ENCODE results near the gene NDUFAF7.
"Not testable (repeated sequence)": the region's sequence is repeated elsewhere in the genome, so short reads cannot be mapped to it uniquely, and the experiment has no call there.

Gene NDUFAF7

GRCh38 chr2:37283207-37283606, 51.7 kb downstream of the NDUFAF7 start:
- H3K27ac Mint-ChIP-seq = no peak overlapping the region
- no peaks in the 10 kb centered on the region for H3K4me1 Mint-ChIP-seq
- peaks cover 68% of the 10 kb centered on the region for H3K36me3 Mint-ChIP-seq (ENCODE audit: low read depth)
- no peak for TF ChIP-seq CTCF (IDR thresholded peaks at IDR 0.05)
- no peak for DNase-seq
- no peak overlapping the region for H3K4me3 Mint-ChIP-seq
- no peaks in the 10 kb centered on the region for H3K9me3 Mint-ChIP-seq
- no peaks in the 10 kb centered on the region for H3K27me3 Mint-ChIP-seq (ENCODE audit: low read depth, poor library complexity)

- Mint-ChIP-seq H3K36me3 (ENCODE audit: low read depth) (peaks cover 74% of the 10 kb centered on the region), H3K27me3 (ENCODE audit: low read depth, poor library complexity) (no peaks in the 10 kb centered on the region), H3K9me3 (no peaks in the 10 kb centered on the region), H3K4me3 (no peak overlapping the region), H3K4me1 (no peaks in the 10 kb centered on the region), H3K27ac (no peak overlapping the region)
- TF ChIP-seq CTCF (IDR thresholded peaks at IDR 0.05) = no peak
- no peak for DNase-seq
These were observed 52.9 kb downstream of the NDUFAF7 start for GRCh38 chr2:37284381-37284780.

- Mint-ChIP-seq H3K36me3 (ENCODE audit: low read depth) (peaks cover 73% of the 10 kb centered on the region), H3K9me3 (no peaks in the 10 kb centered on the region), H3K27ac (no peak overlapping the region), H3K4me1 (no peaks in the 10 kb centered on the region), H3K27me3 (ENCODE audit: low read depth, poor library complexity) (no peaks in the 10 kb centered on the region), H3K4me3 (no peak overlapping the region)
- no peak for TF ChIP-seq CTCF (IDR thresholded peaks at IDR 0.05)
- no peak for DNase-seq
These were observed 56.5 kb downstream of the NDUFAF7 start for GRCh38 chr2:37287966-37288365.

- Mint-ChIP-seq H3K27me3 (ENCODE audit: low read depth, poor library complexity) (no peaks in the 10 kb centered on the region), H3K9me3 (no peaks in the 10 kb centered on the region), H3K27ac (no peak overlapping the region), H3K4me3 (no peak overlapping the region), H3K36me3 (ENCODE audit: low read depth) (peaks cover 71% of the 10 kb centered on the region), H3K4me1 (no peaks in the 10 kb centered on the region)
- TF ChIP-seq CTCF (IDR thresholded peaks at IDR 0.05) = no peak
- DNase-seq = no peak
These were observed 60.2 kb downstream of the NDUFAF7 start for GRCh38 chr2:37291680-37292079.

GRCh38 chr2:37294858-37295257, 63.4 kb downstream of the NDUFAF7 start:
- not testable (repeated sequence) for H3K4me1 Mint-ChIP-seq; H3K27ac Mint-ChIP-seq; H3K9me3 Mint-ChIP-seq; H3K4me3 Mint-ChIP-seq; DNase-seq; H3K27me3 Mint-ChIP-seq (ENCODE audit: low read depth, poor library complexity)
- H3K36me3 Mint-ChIP-seq (ENCODE audit: low read depth) = peaks cover 64% of the 10 kb centered on the region

GRCh38 chr2:37295469-37296073, 64.1 kb downstream of the NDUFAF7 start:
- no peak for TF ChIP-seq CTCF (IDR thresholded peaks at IDR 0.05)
- H3K4me1 Mint-ChIP-seq = no peaks in the 10 kb centered on the region
- no peaks in the 10 kb centered on the region for H3K9me3 Mint-ChIP-seq
- H3K27ac Mint-ChIP-seq = peak overlapping the region; percentile 73
- H3K36me3 Mint-ChIP-seq (ENCODE audit: low read depth) = peaks cover 63% of the 10 kb centered on the region
- no peaks in the 10 kb centered on the region for H3K27me3 Mint-ChIP-seq (ENCODE audit: low read depth, poor library complexity)
- H3K4me3 Mint-ChIP-seq = no peak overlapping the region
- DNase-seq = no peak

All from nephron progenitor cell (in vitro differentiated cells).